C4-2B (cell line): ENCODE data around the gene C4orf50.

Source experiments
- CTCF ChIP-seq: fragments of 450-650 bp; conservative IDR thresholded peaks from 2 replicates; pipeline ENCODE4 v1.5.1; 2017; ENCODE audit warnings: mild to moderate bottlenecking
- ZFX ChIP-seq: fragments of 450-650 bp; IDR thresholded peaks from 2 replicates; pipeline ENCODE4 v1.6.1; 2017

GRCh38 chr4:6049278-6049677 lies 31.0 kb upstream of the C4orf50 start:
- TF ChIP-seq CTCF (no peak), ZFX (no peak)
